Kasumi-1 (cell line): ENCODE measurements around the gene PIEZO1.
A peak's percentile ranks its signal among the peaks of the same experiment; 100 is the strongest.
"Not testable (repeated sequence)": the region's sequence is repeated elsewhere in the genome, so short reads cannot be mapped to it uniquely, and the experiment has no call there.

Experiments
- DNase-seq, 2 experiments: peaks; one replicate each; lab custom pipeline; 2025; lab: John Stamatoyannopoulos, UW

PIEZO1 gene

GRCh38 chr16:88785106-88785924, at the start of gene PIEZO1:
PIEZO1 (minus strand) TSS chr16:88785220; CDS start chr16:88784964, 256 bp downstream.
- peak; percentile 24 to 30 for DNase-seq

GRCh38 chr16:88834670-88835069, 49.6 kb upstream of the PIEZO1 start:
- no peak for DNase-seq

- DNase-seq: no peak
These were observed 48.1 kb upstream of the PIEZO1 start for GRCh38 chr16:88833086-88833485.

- no peak for DNase-seq
These were observed 46.8 kb upstream of the PIEZO1 start for GRCh38 chr16:88831838-88832237.

GRCh38 chr16:88830783-88831182, 45.8 kb upstream of the PIEZO1 start:
- DNase-seq: no peak

- no peak for DNase-seq
These were observed 45.2 kb upstream of the PIEZO1 start for GRCh38 chr16:88830258-88830657.

GRCh38 chr16:88828711-88829110, 43.7 kb upstream of the PIEZO1 start:
- no peak for DNase-seq

- DNase-seq: no peak
These were observed 42.7 kb upstream of the PIEZO1 start for GRCh38 chr16:88827727-88828126.

- no peak for DNase-seq
These were observed 41.2 kb upstream of the PIEZO1 start for GRCh38 chr16:88826070-88826840.

GRCh38 chr16:88825146-88825545, 40.1 kb upstream of the PIEZO1 start:
- no peak for DNase-seq

GRCh38 chr16:88824256-88825077, 39.4 kb upstream of the PIEZO1 start:
- no peak for DNase-seq

- DNase-seq: not testable (repeated sequence)
These were observed 38.6 kb upstream of the PIEZO1 start for GRCh38 chr16:88823646-88824045.

- no peak for DNase-seq
These were observed 37.4 kb upstream of the PIEZO1 start for GRCh38 chr16:88822281-88823040.

GRCh38 chr16:88821168-88821850, 36.3 kb upstream of the PIEZO1 start:
- DNase-seq: no peak

- no peak for DNase-seq
These were observed 35.5 kb upstream of the PIEZO1 start for GRCh38 chr16:88820385-88821025.

- no peak for DNase-seq
These were observed 34.1 kb upstream of the PIEZO1 start for GRCh38 chr16:88819126-88819525.

- no peak for DNase-seq
These were observed 33.5 kb upstream of the PIEZO1 start for GRCh38 chr16:88818575-88818874.

GRCh38 chr16:88817785-88818574, 33.0 kb upstream of the PIEZO1 start:
- DNase-seq: no peak

- DNase-seq: no peak
These were observed 31.9 kb upstream of the PIEZO1 start for GRCh38 chr16:88816736-88817535.
